Activated T-cell treated with anti-CD3 and anti-CD28 coated beads, Interleukin-2, amount 50 U/mL, for 1 hour (primary cell): ENCODE results near the gene ENTPD2.

Experiments
- DNase-seq: peaks from one replicate; pipeline ENCODE4 v3.0.0-alpha.2; 2020

The ENTPD2 gene

DNA sequence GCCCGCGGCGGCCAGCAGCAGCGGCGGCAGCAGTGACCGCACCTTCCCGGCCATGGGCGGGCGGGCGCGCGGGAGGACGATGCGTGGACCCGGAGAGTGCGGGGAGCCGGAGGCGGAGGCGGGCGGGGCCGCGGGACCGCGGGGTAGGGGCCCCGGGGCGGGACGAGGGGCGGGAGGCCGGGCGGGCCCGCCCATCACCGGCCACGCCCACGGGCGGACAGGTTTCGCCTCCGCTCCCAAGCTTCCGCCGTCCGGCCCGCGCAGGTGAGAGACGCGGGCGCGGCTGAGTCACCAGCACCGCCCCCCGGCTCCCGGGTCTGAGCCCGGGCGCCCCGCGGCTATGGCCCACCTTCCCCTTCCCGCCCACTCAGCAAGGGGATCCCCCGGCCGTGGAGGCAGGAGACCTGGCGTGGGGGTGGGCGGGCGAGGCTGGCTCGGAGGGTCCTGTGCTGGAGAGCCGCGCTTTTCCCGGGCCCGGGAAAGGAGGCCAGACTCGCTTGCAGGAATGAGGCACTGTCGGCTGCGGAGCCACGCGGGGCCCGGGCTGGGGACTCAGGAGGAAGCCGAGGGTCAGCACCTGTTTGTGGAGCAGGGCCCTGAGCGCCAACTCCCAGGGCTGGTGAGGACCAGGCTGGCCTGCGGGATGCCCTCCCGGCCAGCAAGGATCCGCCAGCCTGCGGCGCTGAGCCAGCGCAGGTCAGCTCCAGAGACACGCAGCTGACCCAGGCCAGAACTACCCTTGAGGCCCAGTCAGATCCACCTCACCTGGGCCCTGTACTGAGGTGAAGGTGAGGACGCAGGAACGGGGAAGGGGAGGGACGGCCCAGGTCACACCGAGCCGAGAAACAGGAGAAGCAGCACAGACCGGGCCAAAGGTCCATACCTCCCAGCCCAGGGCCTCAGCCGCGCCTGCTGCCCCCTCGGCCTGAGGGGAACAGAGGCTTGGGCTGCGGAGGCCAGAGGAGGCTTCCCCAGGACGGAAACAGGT, at the start of gene ENTPD2:
Gene ENTPD2, minus strand, starts transcription at position 118 of the 988 bp plus-strand sequence. Its CDS starts 64 bp downstream, at position 54.
- DNase-seq, result peak; percentile 62

- no peak for DNase-seq
These were observed 49.5 kb upstream of the ENTPD2 start for GRCh38 chr9:137103206-137103999.

GRCh38 chr9:137099231-137099630, 45.4 kb upstream of the ENTPD2 start:
- no peak for DNase-seq

DNA sequence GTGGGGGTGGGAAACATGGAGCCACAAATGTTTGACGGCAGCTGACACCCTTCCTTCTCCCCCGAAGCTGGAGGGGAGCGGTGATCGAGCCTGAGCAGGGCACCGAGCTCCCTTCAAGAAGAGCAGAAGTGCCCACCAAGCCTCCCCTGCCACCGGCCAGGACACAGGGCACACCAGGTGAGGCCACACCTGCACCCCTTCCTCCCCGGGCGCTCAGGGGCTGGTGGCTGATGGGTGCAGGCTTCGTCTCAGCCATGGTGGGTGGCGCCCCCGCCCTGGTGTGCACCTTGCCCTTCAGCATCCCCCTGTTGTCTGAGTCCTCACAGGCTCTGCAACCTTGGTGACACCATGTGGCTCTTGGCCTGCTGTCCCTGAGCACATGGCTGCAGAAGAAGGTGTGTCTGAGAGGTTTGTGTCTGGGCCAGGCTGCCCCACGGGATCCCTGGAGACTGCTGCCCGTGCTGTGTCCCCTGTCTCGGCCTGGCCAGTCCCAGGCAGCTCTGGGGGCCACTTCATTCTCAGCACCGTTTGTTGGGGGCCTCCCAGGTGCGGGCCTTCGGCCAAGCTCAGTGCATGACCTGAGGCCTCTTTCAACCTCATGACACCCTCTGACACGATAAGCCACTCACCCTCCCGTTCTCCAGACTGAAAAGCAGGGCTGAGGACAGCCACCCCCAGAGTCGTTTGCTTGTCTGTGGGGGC, 44.1 kb upstream of the ENTPD2 start:
- no peak for DNase-seq

DNA sequence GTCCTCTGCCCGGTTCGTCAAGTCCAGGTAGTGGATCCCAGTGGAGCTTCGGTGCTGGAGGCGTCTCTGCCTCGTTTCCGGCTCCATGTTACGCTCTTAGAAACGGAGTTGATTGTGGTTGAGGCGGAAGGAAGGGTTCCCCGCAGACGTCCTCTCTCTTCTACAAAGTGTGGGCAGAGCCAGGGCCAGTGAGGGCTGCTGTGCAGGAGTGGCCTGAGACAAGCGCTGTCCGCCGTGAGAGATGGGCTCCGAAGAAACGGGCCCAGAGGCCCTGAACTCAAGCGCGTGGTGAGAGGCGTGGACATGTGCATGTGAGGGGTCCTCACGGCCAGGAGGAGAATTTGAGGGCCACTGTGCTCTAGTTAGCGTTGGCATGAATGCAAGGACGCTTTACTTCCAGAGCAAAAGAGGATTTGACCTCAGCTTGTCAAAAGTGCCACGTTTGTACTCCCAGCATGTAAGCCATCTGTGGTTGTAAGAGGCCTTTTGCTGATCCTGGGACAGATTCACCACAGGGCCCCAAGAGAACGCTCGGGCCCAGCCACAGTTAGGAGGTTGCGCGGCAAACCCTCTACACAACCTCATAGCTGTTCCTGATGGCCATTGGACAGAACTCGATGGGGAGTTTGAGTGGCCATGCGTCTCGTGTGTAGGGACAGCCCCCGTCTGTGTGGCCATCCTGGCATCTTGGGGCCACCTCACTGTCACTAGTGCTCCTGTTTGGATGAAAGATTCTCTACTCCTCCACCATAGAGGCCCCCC, 43.1 kb upstream of the ENTPD2 start:
- no peak for DNase-seq

DNA sequence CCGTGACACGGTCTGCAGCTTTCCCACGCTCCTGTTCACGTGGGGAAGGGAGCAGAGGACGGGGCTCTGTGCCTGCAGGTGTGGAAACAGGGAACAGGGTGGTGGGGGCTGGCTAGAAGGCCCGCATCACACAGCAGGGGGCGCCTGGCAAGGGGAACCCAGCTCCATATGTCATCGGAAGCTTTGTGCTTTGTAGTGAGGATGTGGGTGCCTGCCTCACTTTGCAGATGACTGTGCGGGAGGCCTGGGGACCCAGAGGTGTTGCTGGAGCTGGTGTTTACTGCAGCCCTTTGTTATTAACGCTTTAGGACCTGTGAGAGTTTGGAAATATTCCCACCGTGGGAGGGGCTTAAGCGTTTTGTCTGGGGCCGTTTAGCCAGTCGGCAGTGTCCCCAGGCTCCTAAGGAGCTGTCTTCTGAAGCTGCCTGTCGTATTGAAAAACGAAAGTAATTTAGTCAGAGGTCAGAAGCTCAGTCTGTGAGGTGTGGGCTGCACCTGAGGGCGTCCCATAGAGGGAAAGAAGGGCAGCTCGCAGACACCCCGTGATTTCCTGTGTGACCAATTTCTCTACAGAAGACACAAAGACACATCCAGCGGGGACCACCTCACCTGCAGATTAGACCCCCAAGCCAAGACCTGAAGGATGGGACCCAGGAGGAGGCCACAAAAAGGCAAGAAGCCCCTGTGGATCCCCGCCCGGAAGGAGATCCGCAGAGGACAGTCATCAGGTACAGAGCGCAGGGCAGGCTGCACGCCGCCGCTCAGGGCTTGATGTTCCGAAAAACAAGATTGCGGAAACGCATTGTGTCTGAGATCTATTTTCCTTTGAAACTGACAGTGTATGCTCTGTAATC, 42.0 kb upstream of the ENTPD2 start:
- DNase-seq, result peak; percentile 86

- DNase-seq, result no peak
These were observed 35.5 kb upstream of the ENTPD2 start for GRCh38 chr9:137089232-137089947.

GRCh38 chr9:137088121-137088520, 34.3 kb upstream of the ENTPD2 start:
- no peak for DNase-seq

- no peak for DNase-seq
These were observed 33.6 kb upstream of the ENTPD2 start for GRCh38 chr9:137087409-137087925.

GRCh38 chr9:137086531-137087408, 32.9 kb upstream of the ENTPD2 start, which contains the start of gene MAN1B1:
Gene MAN1B1 (plus strand): TSS chr9:137086985. CDS start chr9:137087000, 15 bp downstream.
- peak; percentile 98 for DNase-seq

- DNase-seq, result no peak
These were observed 32.2 kb upstream of the ENTPD2 start for GRCh38 chr9:137085920-137086530.

- DNase-seq, result no peak
These were observed 30.7 kb upstream of the ENTPD2 start for GRCh38 chr9:137084526-137084925.

DNA sequence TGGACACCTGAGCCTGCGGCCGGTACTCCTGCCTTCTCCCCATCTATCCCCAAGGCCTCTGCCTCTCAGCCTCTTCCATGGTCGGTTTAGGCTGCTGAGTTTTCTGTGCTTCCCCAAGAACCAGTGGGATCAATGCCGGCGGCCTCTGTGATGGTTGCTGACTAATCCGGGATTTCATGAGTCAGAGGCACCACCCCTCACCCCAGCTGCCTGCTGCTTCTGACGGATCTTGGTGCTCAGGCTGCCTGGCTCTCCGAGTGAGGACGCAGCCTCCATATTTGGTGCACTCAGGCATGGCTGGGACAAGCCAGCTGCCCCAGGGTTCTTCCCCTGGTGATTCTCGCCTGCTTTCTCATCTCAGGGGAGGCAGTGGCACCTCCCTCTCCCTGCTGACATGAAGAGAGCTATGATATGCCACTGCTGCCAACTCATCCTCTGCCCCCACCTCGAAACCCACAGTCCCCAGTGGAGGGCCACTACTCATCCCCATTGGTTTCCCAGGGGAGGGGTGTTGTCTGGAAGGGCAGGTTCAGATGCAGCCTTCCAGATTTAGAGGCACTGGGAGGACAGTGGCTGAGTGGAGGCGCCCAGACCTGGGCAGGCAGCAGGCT, 29.6 kb upstream of the ENTPD2 start:
- DNase-seq, result no peak

DNA sequence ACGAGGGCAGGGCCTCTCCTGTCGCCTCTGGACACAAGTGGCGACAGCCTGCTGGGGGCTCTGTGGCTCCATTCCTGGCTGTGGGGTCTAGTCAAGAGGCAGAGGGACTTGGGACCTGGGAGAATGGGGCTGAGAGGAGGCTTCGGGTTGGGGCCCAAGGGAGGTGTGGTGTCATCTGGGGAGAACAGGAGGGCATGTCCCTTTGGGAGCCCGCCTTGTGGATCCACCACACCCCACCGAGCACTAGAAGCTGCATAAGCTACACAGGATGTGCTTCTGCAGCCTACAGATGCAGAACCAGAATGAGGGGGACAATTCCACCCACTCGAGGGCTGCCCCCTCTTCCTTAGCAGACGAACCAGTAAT, 29.0 kb upstream of the ENTPD2 start:
- DNase-seq, result no peak

DNA sequence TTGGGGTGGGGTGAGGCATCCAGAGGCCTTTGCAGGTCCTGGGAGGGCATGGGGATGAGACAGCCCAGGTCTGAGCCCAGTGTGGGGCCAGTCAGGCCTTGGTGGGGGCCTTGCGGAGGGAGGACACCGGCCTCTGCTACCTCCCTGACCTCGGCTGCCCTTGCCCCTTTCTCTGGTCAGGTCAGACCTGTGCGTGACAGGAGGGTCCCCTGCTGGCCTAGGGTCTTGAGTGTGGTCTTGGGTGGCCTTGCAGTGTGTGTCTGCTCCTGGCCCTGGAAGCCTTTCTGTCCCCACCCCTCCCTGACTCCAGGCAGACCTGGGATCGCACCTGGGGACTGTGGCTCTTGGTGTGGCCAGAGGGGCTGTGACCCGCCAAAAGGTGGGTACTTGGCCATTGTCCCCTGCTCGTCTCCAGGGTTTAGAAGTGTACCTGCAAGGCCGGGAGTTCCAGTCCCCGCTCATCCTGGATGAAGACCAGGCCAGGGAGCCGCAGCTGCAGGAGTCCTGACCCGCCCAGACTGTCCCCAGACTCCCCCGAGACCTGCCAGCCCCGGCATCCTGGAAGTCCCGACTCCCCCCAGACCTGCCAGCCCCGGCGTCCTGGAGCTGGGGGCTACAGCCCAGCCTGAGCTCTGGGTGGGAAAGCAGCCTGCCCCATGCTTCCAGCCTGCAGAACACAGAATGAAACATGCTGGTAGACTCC, 28.5 kb upstream of the ENTPD2 start:
- DNase-seq, result no peak

GRCh38 chr9:137080260-137081122, 26.6 kb upstream of the ENTPD2 start:
- DNase-seq, result no peak

DNA sequence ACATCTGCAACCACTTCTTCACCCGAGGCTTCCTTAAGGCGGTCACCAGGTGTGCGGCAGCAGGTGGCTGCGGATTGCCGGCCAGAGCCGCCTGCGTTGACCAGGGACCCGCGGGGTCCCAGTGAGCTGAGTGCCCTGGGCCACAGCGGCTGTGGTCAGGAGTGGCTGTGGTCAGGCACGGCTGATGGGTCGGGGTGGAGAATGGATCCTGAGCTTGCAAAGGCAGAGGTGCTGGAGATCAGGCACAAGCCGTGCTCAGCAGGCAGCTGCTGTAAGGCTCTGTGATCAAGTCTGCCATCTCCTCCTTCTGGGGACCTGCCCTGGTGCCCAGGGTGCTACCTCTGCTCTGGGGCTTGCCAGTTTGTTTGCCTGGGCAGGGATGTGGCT, 25.5 kb upstream of the ENTPD2 start:
- no peak for DNase-seq
